Suprapubic skin (tissue), 3 donors: ENCODE measurements around the gene HRK.

Source experiments
- POLR2AphosphoS5 ChIP-seq, 3 donors: sonication (generic); formaldehyde crosslinking; IDR thresholded peaks; one replicate each; pipeline ENCODE4 v1.6.1; 2017; ENCODE audit warnings: antibody characterized with exemption in 3 of 3
- TF ChIP-seq, protein P1 (sequence below), 2 donors: fragments of 200-600 bp in 1 of 2; fragments of 450-650 bp in 1 of 2; sonication (generic) in 1 of 2; IDR thresholded peaks; one replicate each; pipeline ENCODE4 v1.5.1; 2016 to 2019; ENCODE audit warnings: antibody characterized with exemption in 2 of 2, mild to moderate bottlenecking in 1 of 2, moderate library complexity in 1 of 2

DNA sequence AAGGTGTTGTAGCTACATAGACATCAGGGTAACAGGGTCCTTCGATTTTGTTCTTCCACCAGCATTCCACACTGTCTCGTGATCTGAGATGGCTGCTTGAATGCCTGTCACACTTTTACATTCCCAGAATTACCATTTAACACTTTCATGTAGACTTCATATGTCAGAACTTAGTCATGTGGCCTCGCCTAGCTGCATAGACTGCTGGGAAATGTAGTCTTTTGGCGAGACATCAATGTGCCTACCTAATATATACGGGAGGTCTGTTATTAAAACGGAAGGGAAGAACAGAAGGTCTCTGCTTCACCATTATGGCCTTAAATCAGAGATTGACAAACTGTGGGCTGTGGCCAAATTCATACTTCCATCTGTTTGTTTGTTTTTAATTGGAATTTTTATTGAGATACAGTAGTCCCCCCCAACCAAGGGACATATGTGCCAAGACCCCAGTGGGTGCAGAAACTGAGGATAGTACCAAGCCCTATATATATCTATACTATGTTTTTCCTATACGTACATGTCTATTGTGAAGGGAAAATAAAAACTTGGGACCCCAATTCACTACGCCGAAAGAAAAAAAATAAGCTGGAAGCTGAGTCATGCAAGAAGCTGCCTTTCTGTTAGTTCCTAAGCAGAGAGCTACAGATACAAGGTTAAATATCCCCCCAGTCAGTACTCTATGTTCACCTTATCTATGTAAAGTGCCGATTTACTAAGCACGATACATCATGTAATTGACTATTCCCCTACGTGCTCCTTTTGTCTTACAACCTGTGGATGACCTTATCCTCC lies 11.3 kb upstream of the HRK start:
- TF ChIP-seq, protein P1, sequence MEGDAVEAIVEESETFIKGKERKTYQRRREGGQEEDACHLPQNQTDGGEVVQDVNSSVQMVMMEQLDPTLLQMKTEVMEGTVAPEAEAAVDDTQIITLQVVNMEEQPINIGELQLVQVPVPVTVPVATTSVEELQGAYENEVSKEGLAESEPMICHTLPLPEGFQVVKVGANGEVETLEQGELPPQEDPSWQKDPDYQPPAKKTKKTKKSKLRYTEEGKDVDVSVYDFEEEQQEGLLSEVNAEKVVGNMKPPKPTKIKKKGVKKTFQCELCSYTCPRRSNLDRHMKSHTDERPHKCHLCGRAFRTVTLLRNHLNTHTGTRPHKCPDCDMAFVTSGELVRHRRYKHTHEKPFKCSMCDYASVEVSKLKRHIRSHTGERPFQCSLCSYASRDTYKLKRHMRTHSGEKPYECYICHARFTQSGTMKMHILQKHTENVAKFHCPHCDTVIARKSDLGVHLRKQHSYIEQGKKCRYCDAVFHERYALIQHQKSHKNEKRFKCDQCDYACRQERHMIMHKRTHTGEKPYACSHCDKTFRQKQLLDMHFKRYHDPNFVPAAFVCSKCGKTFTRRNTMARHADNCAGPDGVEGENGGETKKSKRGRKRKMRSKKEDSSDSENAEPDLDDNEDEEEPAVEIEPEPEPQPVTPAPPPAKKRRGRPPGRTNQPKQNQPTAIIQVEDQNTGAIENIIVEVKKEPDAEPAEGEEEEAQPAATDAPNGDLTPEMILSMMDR (IDR thresholded peaks at IDR 0.05), result no peak
- no peak for TF ChIP-seq POLR2AphosphoS5 (IDR thresholded peaks at IDR 0.05)
